HG02943 (cell line): Measurements from ENCODE around the gene CENPA.
"Not testable (repeated sequence)": the region's sequence is repeated elsewhere in the genome, so short reads cannot be mapped to it uniquely, and the experiment has no call there.

Experiments used
- ATAC-seq: cut with Tn5 transposase; IDR thresholded peaks from one replicate; pipeline ENCODE4 v1.9.1; 2021; ENCODE audit warnings: mild to moderate bottlenecking, low read depth, moderate library complexity; ENCODE audit not compliant: unreplicated experiment

CENPA gene

DNA sequence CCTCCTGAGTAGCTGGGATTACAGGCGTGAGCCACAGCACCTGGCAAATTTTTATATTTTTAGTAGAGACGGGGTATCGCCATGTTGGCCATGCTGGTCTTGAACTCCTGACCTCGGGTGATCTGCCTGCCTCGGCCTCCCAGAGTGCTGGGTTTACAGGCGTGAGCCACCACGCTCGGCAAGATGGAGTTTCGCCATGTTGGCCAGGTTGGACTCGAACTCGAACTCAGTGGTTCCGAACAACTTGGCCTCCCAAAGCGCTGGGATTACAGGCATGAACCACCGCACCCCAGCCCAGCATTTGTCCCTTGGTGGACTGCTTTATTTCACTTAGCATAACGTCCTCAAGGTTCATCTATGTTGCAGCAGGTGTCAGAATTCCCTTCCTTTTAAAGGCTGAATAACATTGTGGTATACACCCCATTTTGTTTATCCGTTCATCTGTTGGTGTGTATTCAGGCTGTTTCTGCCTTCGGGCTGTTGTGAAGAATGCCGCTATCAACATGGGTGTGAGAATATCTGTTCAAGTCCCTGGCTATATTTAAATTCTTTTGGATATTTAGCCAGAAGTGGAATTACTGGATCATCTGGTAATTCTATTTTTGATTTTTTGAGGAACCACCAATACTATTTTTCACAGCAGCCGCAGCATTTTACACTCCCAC, 1.2 kb upstream of the CENPA start:
- ATAC-seq, result no peak

DNA sequence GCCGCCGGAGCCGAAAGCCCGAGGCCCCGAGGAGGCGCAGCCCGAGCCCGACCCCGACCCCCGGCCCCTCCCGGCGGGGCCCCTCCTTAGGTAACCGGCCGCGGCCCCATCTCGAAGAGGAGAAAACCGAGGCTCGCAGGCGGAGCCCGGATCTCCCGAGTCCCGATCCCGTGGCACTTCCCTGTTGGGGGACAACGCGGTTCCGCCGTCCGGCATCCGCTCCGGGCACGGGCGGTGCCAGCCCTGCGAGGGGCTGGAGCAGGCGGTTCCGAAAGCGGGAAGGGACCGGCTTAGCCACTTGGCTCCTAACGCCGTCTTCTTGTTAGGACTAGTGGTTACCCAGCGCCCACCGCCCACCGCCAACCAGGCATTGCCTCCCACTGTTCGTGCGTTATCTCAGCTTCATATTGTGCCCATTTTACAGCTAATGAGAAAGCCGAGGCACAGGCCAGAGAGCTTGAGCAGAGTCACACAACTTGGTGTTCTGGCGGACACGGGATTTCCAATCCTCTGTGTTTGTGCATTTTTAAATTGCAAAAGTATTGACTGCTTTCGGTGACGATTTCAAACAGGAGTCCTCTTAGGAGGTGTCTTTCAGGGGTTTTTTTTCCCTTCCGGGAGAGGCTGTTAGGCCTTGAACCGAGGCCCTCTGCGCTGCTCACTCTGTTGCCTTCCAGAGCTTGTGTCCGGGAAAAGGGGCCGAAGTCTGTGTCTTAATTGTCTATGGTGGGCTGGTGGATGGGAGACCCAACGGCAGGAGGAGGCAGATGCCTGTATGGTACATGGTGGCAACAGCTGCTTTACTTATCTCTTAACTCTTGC, 562 bp downstream of the CENPA start:
- ATAC-seq, result peak; percentile 7

DNA sequence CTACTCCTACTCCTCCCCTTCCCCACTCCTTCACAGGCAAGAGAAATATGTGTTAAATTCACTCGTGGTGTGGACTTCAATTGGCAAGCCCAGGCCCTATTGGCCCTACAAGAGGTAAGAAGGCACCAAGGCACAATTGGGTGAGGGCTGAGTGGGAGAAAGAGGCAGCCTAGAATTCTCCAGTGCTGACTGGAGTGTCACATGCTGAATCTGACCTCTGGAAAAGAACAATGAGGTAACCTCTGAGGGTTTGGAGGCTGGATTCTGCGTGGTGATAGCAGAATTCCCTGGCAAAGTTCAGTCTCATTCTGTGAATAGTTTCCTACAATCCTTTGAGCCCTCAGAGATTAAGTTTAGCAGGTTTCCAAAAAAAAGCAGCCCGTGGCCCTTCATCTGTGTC, 6.9 kb downstream of the CENPA start:
- ATAC-seq, result no peak

DNA sequence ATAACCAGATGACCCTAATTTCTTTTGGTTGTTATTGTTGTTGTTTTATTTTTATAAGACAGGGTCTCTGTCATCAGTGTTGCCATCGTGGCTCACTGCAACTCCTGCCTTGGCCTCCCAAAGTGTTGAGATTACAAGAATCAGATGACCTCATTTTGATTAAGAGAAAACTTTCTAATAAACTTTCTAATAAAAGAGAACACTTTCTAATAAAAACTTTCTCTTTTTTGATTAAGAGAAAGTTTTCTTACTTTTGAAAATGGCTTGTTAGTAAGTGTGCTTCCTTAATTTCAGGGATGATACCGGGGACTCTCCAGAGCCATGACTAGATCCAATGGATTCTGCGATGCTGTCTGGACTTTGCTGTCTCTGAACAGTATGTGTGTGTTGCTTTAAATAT, 7.7 kb downstream of the CENPA start:
- no peak for ATAC-seq

DNA sequence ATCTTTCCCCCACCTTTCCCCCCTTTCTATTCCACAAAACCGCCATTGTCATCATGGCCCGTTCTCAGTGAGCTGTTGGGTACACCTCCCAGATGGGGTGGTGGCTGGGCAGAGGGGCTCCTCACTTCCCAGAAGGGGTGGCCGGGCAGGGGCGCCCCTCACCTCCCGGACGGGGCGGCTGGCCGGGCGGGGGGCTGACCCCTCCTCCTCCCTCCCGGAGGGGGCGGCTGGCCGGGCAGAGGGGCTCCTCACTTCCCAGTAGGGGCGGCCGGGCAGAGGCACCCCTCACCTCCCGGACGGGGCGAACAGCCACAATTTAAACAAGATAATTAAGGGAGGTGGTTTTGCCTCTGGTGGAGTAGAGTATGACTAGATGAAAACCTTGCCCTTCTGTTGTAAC, 9.3 kb downstream of the CENPA start:
- ATAC-seq, result not testable (repeated sequence)

DNA sequence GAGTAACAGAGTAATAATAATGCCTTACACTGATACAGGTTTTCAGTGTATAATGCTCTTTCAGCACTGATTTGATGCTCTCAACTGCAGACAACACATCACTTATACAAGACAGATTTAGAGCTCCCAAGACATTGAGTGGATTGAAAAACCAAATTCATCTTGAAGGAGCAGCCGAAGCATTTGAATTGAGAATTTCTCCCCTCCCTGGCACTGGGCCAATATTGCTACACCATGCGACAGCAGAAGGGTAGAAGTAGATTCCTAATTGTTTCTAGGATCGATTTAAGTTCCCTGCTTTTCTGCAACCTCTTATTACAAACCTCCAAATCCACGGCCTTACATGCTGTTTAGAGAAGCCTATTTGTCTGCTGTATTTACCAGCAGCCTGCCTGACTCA, 15.5 kb downstream of the CENPA start:
- ATAC-seq, result no peak

DNA sequence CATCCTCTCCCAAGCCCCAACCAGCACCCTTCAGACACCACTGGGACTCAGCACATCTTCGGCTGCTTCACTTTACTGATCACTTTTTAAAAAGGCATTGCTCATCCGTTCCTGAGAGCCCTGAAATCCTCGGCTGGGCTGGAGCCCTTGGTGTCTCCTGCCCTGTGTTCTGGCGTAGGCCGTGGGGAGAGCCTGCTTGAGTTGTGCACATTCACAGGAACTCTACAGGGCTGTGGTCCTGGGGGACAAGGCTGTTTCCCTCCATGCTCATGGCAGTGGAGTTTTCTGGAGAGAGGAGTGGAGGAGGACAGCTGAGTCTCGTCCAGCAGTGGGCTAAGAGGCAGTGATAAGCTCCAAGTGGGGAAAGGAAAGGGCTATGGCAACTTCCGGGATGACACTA, 15.9 kb downstream of the CENPA start:
- ATAC-seq, result no peak

DNA sequence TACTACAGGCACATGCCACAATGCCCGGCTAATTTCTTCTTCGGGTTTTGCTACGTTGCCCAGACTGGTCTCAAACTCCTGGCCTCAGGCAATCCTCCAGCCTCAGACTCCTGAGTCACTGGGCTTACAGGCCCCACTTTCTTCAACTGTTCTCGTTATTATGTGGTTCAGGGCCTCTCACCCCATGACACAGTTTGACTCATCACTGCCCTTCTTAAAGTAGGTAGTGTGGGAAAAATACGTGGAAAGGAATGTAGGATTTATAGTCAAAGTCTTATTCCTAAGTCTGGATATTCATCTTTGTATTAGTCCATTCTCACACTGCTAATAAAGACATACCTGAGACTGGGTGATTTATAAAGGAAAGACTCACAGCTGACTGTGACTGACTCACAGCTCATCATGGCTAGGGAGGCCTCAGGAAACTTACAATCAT, 19.4 kb downstream of the CENPA start:
- no peak for ATAC-seq

DNA sequence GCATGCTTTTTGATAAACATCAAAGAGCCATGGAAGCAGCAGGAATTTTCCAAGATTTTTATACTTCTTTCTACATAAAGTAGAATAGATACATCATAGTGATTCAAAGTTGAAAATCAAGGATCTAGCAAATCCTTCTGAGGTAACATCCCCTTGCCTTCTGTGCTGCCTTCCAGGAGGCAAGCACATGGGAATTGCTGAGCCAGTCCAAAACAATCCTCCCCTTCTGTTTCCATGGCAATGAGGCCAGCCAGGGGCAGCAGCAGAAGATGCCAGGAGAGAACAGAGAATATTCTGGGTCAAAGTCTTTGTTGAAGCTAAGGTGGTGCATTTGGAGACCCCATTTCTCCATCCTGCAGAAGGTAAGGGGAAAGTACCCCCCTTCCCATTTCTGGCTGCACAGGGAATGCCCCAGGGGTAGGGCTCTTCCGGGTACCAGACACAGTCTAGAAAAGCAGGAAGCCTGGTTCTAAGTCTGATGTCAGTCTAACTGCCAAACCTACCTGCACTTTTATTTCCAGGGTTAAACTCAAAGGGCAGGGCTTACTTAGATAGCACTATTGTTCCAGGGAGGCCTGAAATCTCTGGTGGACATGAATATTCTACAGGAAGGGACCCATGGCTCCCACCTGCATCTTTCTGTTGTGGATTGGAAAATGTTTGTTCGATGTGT, 22.1 kb downstream of the CENPA start:
- ATAC-seq, result no peak

DNA sequence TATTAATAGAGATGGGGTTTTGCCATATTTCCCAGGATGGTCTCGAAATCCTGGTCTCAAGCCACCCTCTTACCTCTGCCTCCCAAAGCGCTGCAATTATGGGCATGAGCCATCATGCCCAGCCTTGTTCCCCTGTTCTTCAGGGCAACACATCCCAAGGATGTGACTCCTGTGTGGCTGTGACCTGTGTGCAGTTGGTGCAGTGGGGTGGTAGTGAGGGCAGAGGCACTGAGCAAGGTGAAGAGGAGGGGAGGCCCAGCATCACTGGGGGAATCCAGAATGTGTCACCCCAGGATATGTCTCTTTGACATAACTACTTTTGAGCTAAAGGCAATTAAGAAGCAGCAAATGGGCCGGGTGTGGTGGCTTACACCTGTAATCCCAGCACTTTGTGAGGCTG, 23.4 kb downstream of the CENPA start:
- no peak for ATAC-seq

DNA sequence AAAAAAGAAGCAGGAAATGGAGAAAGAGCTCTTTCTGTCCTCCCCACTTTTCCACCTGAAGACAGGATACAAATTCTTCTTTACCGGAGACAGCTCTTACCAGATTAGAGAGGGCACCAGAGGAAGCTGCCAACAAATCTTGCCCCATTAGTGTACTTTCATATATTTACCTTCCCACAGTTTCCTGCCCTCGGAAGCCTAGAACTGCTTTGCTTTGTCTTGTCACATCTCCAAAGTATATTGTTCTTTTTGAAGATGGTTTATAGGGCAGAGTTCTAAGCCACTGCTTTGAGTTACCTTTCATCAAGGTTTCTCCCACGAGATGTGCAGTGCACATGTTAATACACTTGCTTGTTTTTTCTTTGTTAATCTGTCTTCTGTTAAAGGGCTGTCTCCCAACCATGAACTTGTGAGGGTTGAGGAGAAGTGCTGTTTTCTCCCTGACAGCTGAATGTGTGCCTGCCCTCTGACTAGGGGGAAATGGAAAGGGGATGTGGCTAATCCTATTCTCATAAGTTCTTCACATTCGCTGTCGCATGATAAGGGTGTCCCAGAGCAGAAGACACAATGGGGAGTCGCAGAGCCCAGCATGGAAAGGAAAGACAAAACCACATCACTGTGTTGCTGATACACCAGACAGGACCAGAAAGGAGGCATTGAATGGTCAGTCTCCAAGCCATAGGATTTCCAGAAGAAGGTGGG, 24.2 kb downstream of the CENPA start:
- no peak for ATAC-seq

DNA sequence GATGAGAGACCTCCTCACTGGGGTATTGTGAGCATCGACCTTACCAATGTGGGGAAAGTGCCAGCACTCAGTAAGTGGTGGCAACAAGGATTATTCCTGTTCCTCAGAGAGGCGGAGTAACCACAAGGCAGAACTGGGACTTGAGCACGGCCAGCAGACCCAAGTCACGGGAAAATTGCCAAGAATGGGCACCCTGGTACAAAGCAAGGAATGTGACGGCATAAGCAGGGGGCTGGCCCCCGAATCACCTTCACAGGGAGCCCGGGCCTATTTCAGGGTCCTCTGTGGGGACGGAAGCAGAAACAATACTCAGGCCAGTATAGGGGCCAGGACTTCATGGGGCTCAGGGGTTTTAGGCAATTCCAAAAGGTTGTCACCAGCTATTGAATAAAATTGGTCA, 25.4 kb downstream of the CENPA start:
- no peak for ATAC-seq

DNA sequence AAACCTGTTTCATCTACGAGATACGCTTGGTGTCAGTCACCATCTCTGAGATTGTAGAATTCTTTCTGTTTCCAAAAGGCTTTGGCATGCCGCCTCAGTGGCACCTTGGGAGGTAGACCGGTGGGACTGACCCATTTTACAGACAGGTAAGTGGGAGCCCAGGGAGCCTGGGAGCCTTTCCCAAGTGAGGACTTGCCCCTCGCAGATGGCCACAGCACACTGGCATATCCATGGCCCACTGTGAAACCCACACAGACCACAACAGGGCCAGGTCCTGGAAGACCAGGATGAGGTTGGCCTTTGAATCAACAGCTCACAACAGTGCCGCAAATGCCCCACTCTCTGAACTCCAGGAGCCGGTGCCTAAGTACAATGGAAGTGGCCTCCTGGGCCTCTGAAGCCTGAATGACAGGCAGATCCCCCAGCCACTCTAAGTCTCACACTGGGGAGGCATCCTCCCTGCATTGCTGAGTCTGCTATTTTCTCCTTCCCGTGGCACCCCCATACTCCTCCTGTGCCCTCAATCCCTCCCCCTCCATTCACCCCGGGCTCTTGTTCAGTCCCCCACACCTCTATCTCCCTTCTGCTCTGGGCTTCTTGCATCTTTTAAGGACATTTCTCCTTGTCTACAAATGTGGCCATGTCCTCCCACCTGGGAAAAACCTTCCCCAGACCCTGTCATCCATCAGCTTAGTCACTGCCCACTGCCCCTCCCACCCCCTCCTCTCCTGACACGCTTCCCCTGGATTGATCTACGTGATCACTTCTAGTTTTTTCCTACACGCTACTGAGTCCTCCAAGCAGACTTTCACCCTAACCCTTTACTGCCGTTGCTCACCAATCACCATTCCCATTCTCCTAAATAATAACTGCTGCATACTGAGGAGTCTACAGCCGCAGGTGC, 26.2 kb downstream of the CENPA start:
- ATAC-seq, result no peak

DNA sequence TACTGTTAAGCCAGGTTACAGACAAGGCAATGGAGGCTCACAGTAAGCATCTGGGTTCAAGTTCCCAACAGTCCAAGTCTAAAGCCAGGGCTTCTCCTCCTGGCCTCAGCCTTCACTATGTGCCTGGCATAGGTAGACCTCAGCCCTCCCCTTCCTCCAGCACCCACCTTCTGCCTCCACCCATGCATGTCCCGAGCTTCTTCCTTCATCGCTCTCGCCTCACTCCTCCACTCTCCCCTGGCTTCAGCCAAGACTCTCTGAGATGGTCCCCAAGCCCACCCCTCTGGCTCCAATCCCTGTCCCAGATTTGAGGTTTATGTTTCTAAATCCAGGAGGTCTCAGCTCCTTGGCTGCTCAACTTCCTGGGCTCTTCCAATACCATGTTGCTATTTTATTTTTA, 26.9 kb downstream of the CENPA start:
- ATAC-seq, result no peak

DNA sequence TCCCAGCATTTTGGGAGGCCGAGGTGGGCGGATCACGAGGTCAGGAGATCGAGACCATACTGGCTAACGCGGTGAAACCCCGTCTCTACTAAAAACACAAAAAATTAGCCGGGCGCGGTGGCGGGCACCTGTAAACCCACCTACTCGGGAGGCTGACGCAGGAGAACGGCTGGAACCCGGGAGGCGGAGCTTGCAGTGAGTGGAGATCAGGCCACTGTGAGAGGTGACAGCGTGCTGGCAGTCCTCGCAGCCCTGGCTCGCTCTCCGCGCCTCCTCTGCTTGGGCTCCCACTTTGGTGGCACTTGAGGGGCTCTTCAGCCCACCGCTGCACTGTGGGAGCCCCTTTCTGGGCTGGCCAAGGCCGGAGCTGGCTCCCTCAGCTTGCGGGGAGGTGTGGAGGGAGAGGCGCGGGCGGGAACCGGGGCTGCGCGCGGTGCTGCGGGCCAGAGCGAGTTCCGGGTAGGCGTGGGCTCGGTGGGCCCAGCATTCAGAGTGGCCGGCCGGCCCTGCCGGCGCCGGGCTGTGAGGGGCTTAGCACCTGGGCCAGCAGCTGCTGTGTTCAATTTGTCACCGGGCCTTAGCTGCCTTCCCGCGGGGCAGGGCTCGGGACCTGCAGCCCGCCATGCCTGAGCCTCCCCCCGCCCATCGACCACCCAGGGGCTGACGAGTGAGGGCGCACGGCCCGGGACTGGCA, 28.4 kb downstream of the CENPA start:
- ATAC-seq, result not testable (repeated sequence)

DNA sequence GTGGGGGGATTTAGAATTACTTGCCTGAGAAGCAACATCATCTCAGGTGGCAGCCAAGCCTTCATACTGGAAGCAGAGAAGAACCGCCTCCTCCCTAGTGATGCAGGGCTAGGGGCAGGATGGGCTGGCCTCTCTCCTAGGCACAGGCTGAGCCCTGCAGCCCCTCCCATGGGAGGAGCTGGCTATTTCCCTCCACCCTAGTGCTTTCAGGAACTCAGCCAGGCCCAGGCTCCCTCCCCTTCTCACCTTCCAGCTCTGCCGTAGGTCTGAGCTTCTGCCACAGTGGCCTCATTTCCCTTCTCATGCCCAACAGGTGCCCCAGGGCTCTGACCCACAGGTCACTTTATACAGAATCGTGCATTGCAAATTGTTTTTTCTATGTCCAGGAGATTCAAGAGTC, 31.0 kb downstream of the CENPA start:
- no peak for ATAC-seq

DNA sequence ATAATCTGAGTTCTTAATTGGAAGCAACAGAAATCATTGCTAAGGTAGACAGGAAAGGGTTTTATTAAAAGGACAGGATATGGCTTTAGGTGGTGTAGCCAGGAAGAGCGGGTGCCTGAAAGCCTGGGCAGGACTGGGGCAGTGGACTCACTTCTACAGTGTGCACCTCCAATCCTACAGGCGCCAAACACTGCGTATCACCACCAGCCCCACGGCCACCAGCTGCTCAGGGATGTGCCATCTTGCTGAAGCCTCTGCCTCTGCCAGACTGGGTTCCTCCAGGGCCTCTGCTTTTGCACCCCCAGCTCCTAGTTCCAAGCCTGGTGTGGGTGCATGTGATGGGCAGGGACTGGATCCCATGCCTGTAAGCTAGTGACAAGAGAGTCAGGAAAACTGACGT, 32.4 kb downstream of the CENPA start:
- ATAC-seq, result no peak

DNA sequence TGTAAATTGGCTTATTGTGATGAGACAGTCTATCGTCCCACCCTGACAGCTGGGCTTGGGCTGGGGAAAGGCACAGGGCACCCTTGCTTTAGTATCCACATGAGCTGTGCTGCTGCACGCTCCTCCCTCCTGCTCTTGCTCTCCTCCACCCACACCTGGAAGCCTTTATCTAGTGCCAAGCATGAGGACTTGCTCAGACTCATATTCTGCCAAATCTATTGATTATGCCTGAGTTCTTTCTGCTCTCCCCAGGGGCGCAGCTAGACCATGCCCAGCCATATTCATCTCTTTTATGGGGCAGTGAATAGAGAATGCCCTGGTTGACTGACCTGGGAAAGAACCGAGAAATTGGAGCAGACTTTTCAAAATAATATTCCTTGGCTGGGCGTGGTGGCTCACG, 33.1 kb downstream of the CENPA start:
- no peak for ATAC-seq

DNA sequence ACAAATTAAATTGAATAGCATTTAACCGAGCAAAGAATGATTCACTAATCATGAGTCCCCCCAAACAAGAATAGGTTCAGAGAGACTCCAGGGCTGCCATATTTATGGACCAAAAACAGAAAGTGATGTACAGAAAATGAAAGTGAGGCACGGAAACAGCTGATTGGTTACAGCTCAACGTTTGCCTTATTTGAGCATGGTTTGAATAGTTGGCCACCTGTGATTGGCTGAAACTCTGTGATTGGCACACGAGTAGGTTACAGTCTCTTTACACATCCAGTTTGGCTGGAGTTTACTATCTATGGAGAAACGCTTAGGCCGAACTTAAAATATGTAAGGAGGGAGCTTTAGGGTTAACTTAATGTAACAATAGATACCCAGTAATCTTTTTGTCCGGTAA, 35.1 kb downstream of the CENPA start:
- no peak for ATAC-seq
